Measurements from ENCODE around the gene LUM.

DNA sequence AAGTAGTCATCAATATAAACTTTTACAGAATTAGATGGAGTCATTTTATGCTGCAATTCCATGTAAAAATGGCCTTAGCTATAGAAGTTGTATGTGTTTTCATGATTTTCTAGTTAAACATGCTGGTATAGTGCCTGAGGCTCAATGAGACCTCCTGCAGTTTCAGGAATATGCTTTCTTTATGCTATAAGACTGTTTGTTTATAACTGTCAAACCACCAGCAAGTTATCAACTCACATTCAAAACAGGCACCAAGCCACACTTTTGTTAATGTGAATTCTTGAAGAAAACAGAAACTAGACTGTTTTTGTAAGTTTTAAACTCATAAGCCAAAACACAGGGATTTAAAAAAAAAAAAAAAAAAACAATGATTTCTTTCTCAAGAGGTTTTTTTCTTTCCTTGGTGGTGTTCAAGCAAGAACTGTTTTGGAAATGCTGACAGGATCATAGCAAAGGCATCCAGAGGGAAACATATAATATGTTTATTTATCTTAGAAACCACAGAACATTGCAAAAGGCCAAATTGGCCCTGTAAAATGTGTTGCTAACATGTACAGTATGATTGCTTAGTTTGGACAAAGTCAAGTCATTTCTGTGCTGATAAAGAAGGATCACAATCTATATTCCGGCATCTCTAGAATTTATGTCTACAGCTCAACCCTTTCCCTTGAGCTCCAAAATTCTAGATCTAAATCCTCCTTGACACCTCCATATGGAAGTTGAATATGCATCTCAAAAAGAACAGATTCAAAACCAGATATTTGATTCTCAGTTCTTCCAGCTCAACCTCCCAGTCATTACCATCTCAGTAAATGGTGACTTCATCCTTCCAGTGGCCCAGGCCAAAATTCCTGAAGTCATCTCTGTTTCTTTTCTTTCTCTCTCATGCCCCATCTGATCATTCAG is 29.0 kb upstream of the LUM start:
- TF ChIP-seq CTCF (IDR thresholded peaks at IDR 0.05): no peak
- TF ChIP-seq POLR2AphosphoS5 (IDR thresholded peaks at IDR 0.05): no peak
